ENCODE measurements around the gene SNRNP200. TPM values are rescaled to one million over a fixed set of nuclear protein-coding genes. Genes with fewer than 3 reads are reported as not detected.

The SNRNP200 gene
- total RNA-seq, 4 donors from 2014 or later: 85.3 to 123 (median 104) TPM

GRCh38 chr2:96253006-96253405, 52.3 kb downstream of the SNRNP200 start:
- peak overlapping the region in 1 of 3 donors; percentile 15 for H3K27ac ChIP-seq
- no peak overlapping the region for H3K4me3 ChIP-seq (replicated peaks in 1 of 3)
- no peak for DNase-seq
- TF ChIP-seq CTCF (IDR thresholded peaks at IDR 0.05) (no peak), POLR2A (IDR thresholded peaks at IDR 0.05) (no peak)
- no peaks in the 10 kb centered on the region for H3K27me3 ChIP-seq
- WGBS, 2 donors: 88 to 93% methylated on average over 7 of the region's 7 CpGs
- H3K9me3 ChIP-seq: no peaks in the 10 kb centered on the region
- H3K4me1 ChIP-seq: peaks cover 0 to 30% of the 10 kb centered on the region in 2 donors
- intact Hi-C loops (cut with DNase I): no loop called here
- H3K36me3 ChIP-seq: peaks cover 30 to 44% of the 10 kb centered on the region in 2 donors

- 88 to 98% methylated on average over 7 to 8 of the region's 8 CpGs for WGBS, 2 donors
- Histone ChIP-seq H3K9me3 (no peaks in the 10 kb centered on the region), H3K36me3 (peaks cover 30 to 42% of the 10 kb centered on the region in 2 donors), H3K27me3 (no peaks in the 10 kb centered on the region), H3K4me1 (peaks cover 0 to 26% of the 10 kb centered on the region in 2 donors), H3K4me3 (replicated peaks in 1 of 3) (no peak overlapping the region), H3K27ac (peak overlapping the region in 1 of 3 donors; percentile 65)
- DNase-seq: no peak
- TF ChIP-seq POLR2A (IDR thresholded peaks at IDR 0.05): no peak
- TF ChIP-seq CTCF (IDR thresholded peaks at IDR 0.05): no peak
- intact Hi-C loops (cut with DNase I): no loop called here
Observed at GRCh38 chr2:96252526-96252925, 52.8 kb downstream of the SNRNP200 start.

GRCh38 chr2:96251721-96252292, 53.5 kb downstream of the SNRNP200 start:
- H3K9me3 ChIP-seq: no peaks in the 10 kb centered on the region
- peaks cover 30 to 41% of the 10 kb centered on the region in 2 donors for H3K36me3 ChIP-seq
- intact Hi-C loops (cut with DNase I): no loop called here
- peak; percentile 37 to 58 for DNase-seq
- 72 to 75% methylated on average over 5 to 6 of the region's 6 CpGs for WGBS, 2 donors
- H3K27me3 ChIP-seq: no peaks in the 10 kb centered on the region
- no peak overlapping the region for H3K4me3 ChIP-seq (replicated peaks in 1 of 3)
- H3K4me1 ChIP-seq: peaks cover 0 to 19% of the 10 kb centered on the region in 2 donors
- H3K27ac ChIP-seq: peak overlapping the region in 2 of 3 donors; percentile 43 to 65
- no peak for TF ChIP-seq POLR2A (IDR thresholded peaks at IDR 0.05)
- no peak for TF ChIP-seq CTCF (IDR thresholded peaks at IDR 0.05)

- intact Hi-C loops (cut with DNase I): no loop called here
- H3K4me3 ChIP-seq (replicated peaks in 1 of 3): no peak overlapping the region
- DNase-seq: no peak
- peaks cover 5 to 31% of the 10 kb centered on the region in 2 donors for H3K4me1 ChIP-seq
- H3K27me3 ChIP-seq: no peaks in the 10 kb centered on the region
- H3K27ac ChIP-seq: peak overlapping the region in 2 of 3 donors; percentile 30 to 65
- TF ChIP-seq POLR2A (IDR thresholded peaks at IDR 0.05) (no peak), CTCF (IDR thresholded peaks at IDR 0.05) (no peak)
- peaks cover 29 to 34% of the 10 kb centered on the region in 2 donors for H3K36me3 ChIP-seq
- WGBS, 2 donors: 90 to 94% methylated on average over 6 of the region's 6 CpGs
- no peaks in the 10 kb centered on the region for H3K9me3 ChIP-seq
Observed at GRCh38 chr2:96250188-96250587, 55.2 kb downstream of the SNRNP200 start.

GRCh38 chr2:96249654-96250053, 55.7 kb downstream of the SNRNP200 start:
- 81 to 88% methylated on average over 9 of the region's 9 CpGs for whole genome bisulfite sequencing, 2 donors
- Histone ChIP-seq H3K4me1 (peaks cover 5 to 31% of the 10 kb centered on the region in 2 donors), H3K36me3 (peaks cover 23 to 29% of the 10 kb centered on the region in 2 donors), H3K4me3 (replicated peaks in 1 of 3) (no peak overlapping the region), H3K27ac (peak overlapping the region in 1 of 3 donors; percentile 30), H3K9me3 (no peaks in the 10 kb centered on the region), H3K27me3 (no peaks in the 10 kb centered on the region)
- DNase-seq: no peak
- no peak for TF ChIP-seq POLR2A (IDR thresholded peaks at IDR 0.05)
- TF ChIP-seq CTCF (IDR thresholded peaks at IDR 0.05): no peak
- intact Hi-C loops (cut with DNase I): no loop called here
